ENCODE measurements around the gene TCTN1.
"Not testable (repeated sequence)": the region's sequence is repeated elsewhere in the genome, so short reads cannot be mapped to it uniquely, and the experiment has no call there.

The TCTN1 gene

DNA sequence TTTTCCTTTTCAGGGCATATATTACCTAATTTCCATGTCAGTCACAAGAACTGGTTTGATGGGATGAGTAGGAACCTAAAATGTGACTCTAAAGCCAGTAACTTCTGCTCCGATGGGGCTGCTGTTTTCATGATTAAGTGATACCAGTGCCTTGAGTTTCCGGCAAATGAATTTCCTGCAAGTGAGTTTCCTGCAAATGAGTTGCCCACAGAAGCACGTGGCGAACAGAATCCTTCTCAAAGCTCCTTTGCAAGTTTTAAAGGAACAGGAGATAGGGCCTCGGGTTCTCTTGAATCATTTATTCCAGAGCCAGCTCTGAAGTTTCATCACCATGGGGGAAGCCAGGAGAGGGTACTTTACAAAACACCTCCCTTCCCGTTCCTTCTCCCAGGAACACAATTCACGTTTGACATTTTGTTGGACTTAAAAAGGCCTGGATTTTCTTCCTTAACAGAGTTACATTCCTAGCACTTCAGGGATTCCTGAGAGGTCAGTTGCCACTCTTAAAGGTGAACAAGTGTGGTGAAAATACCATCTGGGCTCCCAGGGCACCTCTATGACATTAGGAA lies 28.6 kb upstream of the TCTN1 start:
- DNase-seq: peak; percentile 42

DNA sequence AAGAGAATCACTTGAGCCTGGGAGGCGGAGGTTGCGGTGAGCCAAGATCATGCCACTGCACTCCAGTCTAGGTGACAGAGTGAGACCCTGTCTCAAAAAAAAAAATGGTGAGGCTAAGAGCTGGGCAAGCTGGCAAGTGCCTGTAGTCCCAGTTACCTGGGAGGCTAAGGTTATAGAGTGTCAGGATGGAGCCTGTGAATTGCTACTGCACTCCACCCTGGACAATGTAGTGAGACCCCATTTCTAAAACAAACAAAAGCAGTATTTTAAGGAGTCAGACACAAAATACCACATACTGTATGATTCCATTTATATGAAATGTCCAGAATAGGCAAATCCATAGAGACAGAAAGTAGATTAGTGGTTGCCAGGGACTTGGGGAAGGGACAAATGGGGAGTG lies 26.8 kb upstream of the TCTN1 start:
- ATAC-seq, DNase-seq: not testable (repeated sequence)

More for the DNA sequence above, 28.6 kb upstream of the TCTN1 start:
- ATAC-seq: no peak

DNA sequence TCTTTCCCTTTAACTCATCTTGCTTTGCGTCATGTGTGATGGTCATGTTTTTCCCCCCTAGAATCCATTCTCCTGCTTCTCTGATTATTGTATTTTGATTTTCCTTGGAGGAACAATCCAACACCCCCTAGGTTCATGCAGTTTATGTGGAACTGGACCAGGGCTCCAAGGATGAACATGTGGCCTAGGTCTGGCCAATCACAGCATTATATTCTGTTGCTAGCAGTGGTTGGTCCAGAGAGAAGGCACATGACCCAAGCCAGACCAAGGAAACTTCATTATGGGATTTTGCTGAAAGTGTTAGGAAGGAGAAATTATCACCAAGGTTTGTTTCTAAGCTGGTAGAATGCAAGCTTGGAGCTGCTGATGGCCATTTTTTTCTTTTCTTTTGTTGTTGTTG lies 23.9 kb upstream of the TCTN1 start:
- DNase-seq (no peak), ATAC-seq (no peak)

DNA sequence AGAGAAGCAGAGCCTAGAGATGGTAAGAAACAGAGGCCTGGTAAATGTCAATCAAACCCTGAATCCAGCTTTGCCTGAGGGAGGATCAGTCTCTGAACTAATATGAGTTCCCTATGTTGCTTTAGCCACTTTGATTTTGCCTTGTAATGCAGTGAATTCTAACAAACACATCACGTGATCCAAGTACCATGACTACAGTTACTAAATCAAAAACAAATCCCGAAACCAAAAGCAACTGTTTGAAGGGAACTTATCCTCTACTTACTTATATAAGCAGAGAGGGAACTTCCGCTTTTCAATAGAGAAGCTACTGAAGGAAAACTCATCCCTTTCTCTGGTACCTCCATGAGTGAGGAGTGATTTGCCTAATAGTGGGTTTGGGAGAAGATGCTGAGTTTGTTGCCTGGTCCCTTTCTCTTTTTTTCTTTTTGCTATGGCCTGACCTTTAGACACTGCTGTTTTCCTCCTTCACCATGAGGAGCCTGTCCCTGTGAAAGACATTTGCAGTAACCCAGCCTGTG lies 23.1 kb upstream of the TCTN1 start:
- no peak for DNase-seq
- peak; percentile 76 for ATAC-seq

DNA sequence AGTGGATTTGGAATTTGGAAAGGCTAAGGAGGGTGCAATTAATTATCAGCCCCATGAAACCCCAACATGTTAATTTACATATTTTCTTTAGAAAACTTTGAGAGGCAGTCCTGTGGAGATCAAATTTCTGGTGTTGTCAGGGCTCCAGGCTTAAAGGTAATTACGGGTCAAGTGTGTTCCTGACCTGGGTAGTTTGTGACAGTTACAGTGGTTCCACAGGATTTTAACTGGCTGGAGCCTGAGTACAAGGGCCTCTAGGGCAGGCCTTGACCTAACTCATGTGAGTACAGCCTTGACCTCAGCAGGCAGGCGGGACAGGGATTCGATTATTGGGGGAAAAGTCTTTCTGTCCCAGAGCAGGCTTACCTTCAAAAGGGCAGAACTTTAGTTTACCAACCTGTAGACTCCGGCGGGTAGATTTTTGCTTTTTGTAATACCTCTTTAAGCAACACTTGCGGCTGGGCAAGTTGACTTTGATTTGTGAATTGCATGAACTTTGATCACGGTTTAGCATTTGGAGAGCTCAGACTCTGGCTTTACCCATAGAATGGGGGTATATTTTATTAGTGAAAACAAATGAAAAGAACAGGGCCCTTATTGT lies 22.4 kb upstream of the TCTN1 start:
- ATAC-seq (no peak), DNase-seq (no peak)

- ATAC-seq: no peak
- no peak for DNase-seq
Observed at GRCh38 chr12:110592078-110592477, 21.9 kb upstream of the TCTN1 start.

DNA sequence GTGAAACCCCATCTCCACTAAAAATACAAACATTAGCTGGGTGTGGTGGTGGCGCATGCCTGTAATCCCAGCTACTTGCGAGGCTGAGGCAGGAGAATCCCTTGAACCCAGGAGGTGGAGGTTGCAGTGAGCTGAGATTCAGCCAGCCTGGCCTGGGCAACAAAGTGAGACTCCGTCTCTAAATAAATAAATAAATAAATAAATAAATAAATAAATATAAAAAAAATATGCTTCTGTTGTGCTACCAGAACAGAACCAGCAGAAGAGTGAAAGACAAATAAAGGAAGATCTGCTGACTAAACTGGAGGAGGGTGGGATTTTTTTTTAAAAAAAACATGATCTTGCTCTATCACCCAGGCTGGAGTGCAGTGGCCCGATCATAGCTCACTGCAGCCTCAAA lies 21.0 kb upstream of the TCTN1 start:
- not testable (repeated sequence) for ATAC-seq

GRCh38 chr12:110597885-110598284 lies 16.0 kb upstream of the TCTN1 start:
- DNase-seq: no peak
- no peak for ATAC-seq

More for the DNA sequence above, 21.0 kb upstream of the TCTN1 start:
- DNase-seq: not testable (repeated sequence)

DNA sequence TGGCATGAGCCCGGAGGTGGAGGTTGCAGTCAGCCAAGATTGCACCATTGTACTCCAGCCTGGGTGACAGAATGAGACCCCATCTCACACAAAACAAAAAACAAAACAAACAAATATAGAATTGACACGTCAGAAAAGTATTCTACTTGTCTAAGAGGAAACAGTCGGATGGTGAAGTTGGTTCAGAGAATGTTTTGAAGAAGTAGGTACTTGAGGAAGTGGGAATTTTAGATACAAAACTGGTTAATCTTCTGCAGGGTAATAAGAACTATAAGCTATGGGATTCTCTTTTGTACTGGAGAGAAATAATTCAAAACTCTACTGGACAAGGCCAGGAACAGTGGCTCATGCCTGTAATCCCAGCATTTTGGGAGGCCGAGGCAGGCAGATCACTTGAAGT lies 14.6 kb upstream of the TCTN1 start:
- DNase-seq (no peak), ATAC-seq (no peak)

- no peak for DNase-seq
Observed at GRCh38 chr12:110600254-110600653, 13.7 kb upstream of the TCTN1 start.

GRCh38 chr12:110602085-110602814 lies 11.7 kb upstream of the TCTN1 start:
- peak; percentile 75 for ATAC-seq
- not testable (repeated sequence) for DNase-seq

More at GRCh38 chr12:110600254-110600653, 13.7 kb upstream of the TCTN1 start:
- ATAC-seq: no peak

DNA sequence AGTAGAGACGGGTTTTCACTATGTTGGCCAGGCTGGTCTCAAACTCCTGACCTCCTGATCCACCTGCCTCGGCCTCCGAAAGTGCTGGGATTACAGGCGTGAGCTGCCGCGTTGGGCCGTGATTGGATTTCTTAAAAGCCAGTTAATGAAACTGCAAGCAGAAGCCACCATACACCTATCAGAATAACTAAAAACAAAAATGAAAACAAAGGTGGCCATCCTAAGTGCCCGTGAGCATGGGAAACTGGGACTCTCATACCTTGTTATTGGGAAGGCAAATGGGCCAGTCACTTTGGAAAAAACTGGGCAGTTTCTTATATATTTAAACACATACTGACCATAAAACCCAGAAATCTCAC lies 7.7 kb upstream of the TCTN1 start:
- no peak for DNase-seq
- ATAC-seq: no peak

- DNase-seq (no peak), ATAC-seq (no peak)
Observed at GRCh38 chr12:110613071-110613770, 708 bp upstream of the TCTN1 start.

DNA sequence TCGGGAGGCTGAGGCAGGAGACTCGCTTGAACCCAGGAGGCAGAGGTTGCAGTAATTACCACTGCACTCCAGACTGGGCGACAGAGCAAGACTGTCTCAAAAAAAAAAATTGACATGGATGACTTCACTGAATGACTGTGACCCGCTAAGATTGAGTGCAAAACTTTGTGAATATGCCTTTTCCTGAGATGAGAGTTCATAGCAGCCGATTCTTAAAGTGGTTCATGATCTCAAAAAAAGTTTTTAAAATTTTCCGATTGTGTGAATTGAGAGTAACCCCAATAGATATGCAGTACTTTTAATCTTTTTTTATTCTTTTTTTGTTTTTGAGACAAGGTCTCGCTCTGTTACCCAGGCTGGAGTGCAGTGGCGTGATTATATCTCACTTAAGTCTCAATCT lies 1.2 kb downstream of the TCTN1 start:
- no peak for DNase-seq
- no peak for ATAC-seq

GRCh38 chr12:110616471-110617115 lies 2.7 kb downstream of the TCTN1 start:
- DNase-seq: no peak

DNA sequence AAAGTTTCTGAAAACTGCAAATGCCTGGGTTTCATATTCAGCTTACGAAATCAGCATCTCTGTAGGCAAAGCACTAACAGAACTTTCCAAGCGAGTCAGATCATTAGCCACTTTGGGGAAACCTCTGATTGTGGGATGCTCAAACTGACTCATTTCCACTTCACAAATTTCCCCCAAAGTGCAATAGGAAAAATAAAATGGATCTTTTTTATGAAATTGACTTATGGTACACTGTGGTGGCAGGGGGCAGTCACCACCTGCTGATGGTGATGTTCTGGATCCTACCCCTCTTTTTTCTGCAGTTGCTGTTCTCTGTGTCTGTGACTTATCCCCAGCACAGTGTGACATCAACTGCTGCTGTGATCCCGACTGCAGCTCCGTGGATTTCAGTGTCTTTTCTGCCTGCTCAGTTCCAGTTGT lies 5.6 kb downstream of the TCTN1 start:
- peak; percentile 92 for ATAC-seq
- peak; percentile 42 for DNase-seq

More at GRCh38 chr12:110616471-110617115, 2.7 kb downstream of the TCTN1 start:
- no peak for ATAC-seq

GRCh38 chr12:110622582-110622981 lies 8.7 kb downstream of the TCTN1 start:
- no peak for DNase-seq
- no peak for ATAC-seq

GRCh38 chr12:110627500-110628195 lies 13.7 kb downstream of the TCTN1 start:
- DNase-seq: no peak

DNA sequence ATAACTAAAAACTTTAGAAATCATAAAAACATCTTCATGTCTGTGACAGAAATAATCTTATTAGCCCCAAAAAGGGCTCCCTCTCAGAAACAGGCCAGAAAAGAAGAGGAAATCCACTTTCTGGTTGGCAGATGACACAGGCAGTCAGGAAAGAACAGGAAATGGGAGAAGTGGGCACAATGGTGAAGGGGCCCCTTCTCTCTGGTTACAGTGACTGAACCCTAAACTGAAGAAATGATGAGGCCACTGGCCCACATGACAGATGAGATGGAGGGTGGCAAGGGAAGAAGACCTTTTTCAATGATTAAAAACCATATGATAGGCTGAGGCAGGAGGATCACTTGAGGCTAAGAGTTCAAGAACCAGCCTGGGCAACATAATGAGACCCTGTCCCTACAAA lies 21.1 kb downstream of the TCTN1 start:
- no peak for DNase-seq
- peak; percentile 55 for ATAC-seq

More at GRCh38 chr12:110627500-110628195, 13.7 kb downstream of the TCTN1 start:
- no peak for ATAC-seq

GRCh38 chr12:110636516-110636915 lies 22.6 kb downstream of the TCTN1 start:
- no peak for DNase-seq
- ATAC-seq: no peak

- DNase-seq: no peak
Observed at GRCh38 chr12:110637869-110638441, 24.0 kb downstream of the TCTN1 start.

More at GRCh38 chr12:110637869-110638441, 24.0 kb downstream of the TCTN1 start:
- ATAC-seq: peak; percentile 47

All from stimulated activated naive CD8-positive, alpha-beta T cell treated with anti-CD3 and anti-CD28 coated beads, Interleukin-15, Interleukin-2, amounts not matched to agents 100 U/mL and 50 U/mL, for 24 hours (primary cell).